Measurements from ENCODE around the gene TBXA2R. TPM values are rescaled to one million over a fixed set of nuclear protein-coding genes. Genes with fewer than 3 reads are reported as not detected.

TBXA2R gene
- total RNA-seq, 4 donors from 2014 or later, result 4.4 to 11.4 (median 7.2) TPM

GRCh38 chr19:3615524-3616135 is 9.0 kb upstream of the TBXA2R start:
- Histone ChIP-seq H3K27me3 (no peaks in the 10 kb centered on the region), H3K9me3 (no peaks in the 10 kb centered on the region), H3K36me3 (peaks cover 0 to 91% (median 12%) of the 10 kb centered on the region in 3 donors), H3K4me1 (peaks cover 0 to 21% (median 5%) of the 10 kb centered on the region in 4 donors), H3K27ac (no peak overlapping the region), H3K4me3 (no peak overlapping the region)
- WGBS, 2 donors, result 92 to 94% methylated on average over 14 to 19 of the region's 26 CpGs
- DNase-seq (ENCODE audit: low spot score in 2 of 2), result no peak
- TF ChIP-seq POLR2A (IDR thresholded peaks at IDR 0.05), result no peak
- TF ChIP-seq EP300 (IDR thresholded peaks at IDR 0.05), result no peak
- TF ChIP-seq, protein P1, sequence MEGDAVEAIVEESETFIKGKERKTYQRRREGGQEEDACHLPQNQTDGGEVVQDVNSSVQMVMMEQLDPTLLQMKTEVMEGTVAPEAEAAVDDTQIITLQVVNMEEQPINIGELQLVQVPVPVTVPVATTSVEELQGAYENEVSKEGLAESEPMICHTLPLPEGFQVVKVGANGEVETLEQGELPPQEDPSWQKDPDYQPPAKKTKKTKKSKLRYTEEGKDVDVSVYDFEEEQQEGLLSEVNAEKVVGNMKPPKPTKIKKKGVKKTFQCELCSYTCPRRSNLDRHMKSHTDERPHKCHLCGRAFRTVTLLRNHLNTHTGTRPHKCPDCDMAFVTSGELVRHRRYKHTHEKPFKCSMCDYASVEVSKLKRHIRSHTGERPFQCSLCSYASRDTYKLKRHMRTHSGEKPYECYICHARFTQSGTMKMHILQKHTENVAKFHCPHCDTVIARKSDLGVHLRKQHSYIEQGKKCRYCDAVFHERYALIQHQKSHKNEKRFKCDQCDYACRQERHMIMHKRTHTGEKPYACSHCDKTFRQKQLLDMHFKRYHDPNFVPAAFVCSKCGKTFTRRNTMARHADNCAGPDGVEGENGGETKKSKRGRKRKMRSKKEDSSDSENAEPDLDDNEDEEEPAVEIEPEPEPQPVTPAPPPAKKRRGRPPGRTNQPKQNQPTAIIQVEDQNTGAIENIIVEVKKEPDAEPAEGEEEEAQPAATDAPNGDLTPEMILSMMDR (IDR thresholded peaks at IDR 0.05), result no peak

DNA sequence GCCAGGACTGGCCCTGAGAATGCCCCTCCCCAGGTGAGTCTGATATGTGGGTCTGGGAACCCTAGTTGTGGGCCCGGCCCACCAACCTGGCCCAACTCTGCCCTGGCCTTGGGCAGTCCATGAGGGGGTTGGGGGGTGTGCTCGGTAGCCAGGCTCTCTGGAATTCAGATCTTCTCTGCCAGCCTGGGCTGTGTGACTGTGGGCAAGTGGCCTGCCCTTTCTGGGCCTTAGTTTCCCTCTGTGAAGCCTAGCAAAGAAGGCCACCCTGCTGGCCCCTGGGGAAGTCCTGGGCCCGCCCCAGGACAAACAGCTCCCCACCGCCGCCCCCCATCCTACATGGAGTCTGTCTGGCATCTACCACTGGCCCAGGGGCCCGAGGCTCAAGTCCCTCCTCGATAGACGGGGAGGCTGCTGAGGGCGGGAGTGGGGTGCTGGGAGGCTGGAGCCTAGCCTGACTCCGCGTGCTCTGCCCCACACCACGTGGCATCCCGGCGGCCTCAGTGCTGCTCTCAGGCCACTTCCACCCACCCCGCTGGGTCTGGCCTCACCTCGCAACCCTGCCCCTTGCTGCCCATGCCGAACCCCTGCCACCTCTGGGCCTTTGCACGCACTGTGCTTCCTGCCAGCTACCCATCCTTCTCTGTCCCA is 8.3 kb upstream of the TBXA2R start:
- H3K4me3 ChIP-seq, result no peak overlapping the region
- WGBS, 2 donors, result 90 to 91% methylated on average over 15 to 18 of the region's 18 CpGs
- no peaks in the 10 kb centered on the region for H3K9me3 ChIP-seq
- H3K27ac ChIP-seq, result no peak overlapping the region
- peaks cover 0 to 91% (median 12%) of the 10 kb centered on the region in 3 donors for H3K36me3 ChIP-seq
- DNase-seq (ENCODE audit: low spot score in 2 of 2), result no peak
- no peak for TF ChIP-seq POLR2A (IDR thresholded peaks at IDR 0.05)
- no peak for TF ChIP-seq EP300 (IDR thresholded peaks at IDR 0.05)
- TF ChIP-seq, protein P1 (IDR thresholded peaks at IDR 0.05), result no peak
- no peaks in the 10 kb centered on the region for H3K27me3 ChIP-seq
- H3K4me1 ChIP-seq, result peaks cover 0 to 19% (median 8%) of the 10 kb centered on the region in 4 donors

GRCh38 chr19:3613818-3614661 is 7.4 kb upstream of the TBXA2R start:
- WGBS, 2 donors, result 87 to 90% methylated on average over 28 to 35 of the region's 39 CpGs
- DNase-seq (ENCODE audit: low spot score in 2 of 2), result no peak
- H3K27me3 ChIP-seq, result no peaks in the 10 kb centered on the region
- H3K4me1 ChIP-seq, result peaks cover 0 to 23% (median 11%) of the 10 kb centered on the region in 4 donors
- H3K36me3 ChIP-seq, result peaks cover 0 to 86% (median 12%) of the 10 kb centered on the region in 3 donors
- TF ChIP-seq, protein P1 (IDR thresholded peaks at IDR 0.05), result no peak
- TF ChIP-seq POLR2A (IDR thresholded peaks at IDR 0.05), result no peak
- no peak for TF ChIP-seq EP300 (IDR thresholded peaks at IDR 0.05)
- no peak overlapping the region for H3K4me3 ChIP-seq
- H3K9me3 ChIP-seq, result no peaks in the 10 kb centered on the region
- no peak overlapping the region for H3K27ac ChIP-seq

DNA sequence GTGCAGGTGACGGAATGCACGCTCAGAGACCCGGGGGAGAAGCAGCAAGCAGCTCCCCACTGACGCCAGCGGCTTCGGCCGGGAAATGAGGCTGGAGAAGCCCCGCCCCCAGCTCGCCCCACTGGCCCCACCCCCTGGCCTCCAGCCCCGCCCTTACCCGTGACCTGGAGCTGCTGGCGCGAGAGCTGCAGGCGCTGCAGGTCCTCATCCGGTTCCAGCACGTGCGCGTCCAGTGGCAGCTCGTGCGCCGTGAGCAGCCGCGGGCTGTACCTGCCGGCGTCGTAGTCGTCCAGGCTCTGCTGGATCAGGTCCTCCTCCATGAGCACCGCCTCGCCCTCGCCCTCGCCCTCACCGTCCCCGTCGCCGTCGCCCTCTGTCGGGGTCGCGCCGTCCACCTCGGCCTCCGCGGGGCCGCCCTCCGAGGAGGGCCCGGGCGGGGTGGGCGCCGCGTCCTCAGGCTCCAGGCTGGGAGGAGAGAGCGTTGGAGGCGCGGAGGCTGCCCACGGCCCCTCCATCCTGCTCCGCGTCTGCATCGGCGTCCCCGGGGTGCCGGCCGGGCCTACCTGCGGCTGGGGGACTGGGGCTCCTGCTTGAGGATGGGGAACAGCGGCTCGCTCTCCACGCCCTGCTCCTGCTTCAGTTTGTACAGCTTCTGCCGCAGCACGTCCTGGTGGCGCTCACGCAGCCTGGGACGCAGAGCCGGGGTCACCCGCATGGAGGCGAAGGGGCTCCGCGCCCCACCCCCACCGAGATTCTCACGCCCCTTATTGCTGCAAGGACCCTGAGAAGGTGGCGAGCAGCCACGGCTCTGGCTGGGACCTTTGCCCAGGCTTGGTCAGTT is 6.4 kb upstream of the TBXA2R start:
- Histone ChIP-seq H3K9me3 (no peaks in the 10 kb centered on the region), H3K27me3 (no peaks in the 10 kb centered on the region), H3K4me1 (peaks cover 0 to 24% (median 14%) of the 10 kb centered on the region in 4 donors), H3K27ac (no peak overlapping the region), H3K36me3 (peaks cover 0 to 82% (median 12%) of the 10 kb centered on the region in 3 donors), H3K4me3 (no peak overlapping the region)
- WGBS, 2 donors, result 73 to 89% methylated on average over 35 to 53 of the region's 79 CpGs
- no peak for DNase-seq (ENCODE audit: low spot score in 2 of 2)
- TF ChIP-seq, protein P1 (IDR thresholded peaks at IDR 0.05), result no peak
- TF ChIP-seq EP300 (IDR thresholded peaks at IDR 0.05), result no peak
- no peak for TF ChIP-seq POLR2A (IDR thresholded peaks at IDR 0.05)
